NCI-H1092 (cell line): ENCODE results near the gene PLA2G1B.

ENCODE experiments used
- DNase-seq: peaks from one replicate; lab custom pipeline; 2025; lab: John Stamatoyannopoulos, UW

The PLA2G1B gene

DNA sequence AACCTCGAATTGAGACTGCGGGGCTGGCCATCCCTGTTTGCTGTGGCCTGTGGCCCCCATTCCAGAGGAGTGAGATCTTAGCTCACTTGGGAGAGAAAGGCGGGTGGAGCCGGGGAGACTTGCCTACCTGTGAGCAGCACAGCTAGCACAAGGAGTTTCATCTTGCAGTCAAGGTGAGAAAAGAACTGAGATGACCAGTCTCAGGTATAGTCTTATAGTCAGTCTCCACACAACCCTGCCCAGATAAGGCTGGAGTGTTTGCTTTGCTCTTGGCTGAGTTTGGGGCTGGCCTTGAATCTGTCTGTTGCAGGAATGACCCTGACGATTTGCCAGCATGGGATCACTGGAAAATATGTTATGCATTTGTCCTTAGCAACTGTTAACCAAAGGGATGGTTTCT is at the start of gene PLA2G1B:
Gene PLA2G1B (minus strand): TSS at position 187 of the 400 bp plus-strand sequence. CDS start 26 bp downstream, at position 161.
- no peak for DNase-seq

DNA sequence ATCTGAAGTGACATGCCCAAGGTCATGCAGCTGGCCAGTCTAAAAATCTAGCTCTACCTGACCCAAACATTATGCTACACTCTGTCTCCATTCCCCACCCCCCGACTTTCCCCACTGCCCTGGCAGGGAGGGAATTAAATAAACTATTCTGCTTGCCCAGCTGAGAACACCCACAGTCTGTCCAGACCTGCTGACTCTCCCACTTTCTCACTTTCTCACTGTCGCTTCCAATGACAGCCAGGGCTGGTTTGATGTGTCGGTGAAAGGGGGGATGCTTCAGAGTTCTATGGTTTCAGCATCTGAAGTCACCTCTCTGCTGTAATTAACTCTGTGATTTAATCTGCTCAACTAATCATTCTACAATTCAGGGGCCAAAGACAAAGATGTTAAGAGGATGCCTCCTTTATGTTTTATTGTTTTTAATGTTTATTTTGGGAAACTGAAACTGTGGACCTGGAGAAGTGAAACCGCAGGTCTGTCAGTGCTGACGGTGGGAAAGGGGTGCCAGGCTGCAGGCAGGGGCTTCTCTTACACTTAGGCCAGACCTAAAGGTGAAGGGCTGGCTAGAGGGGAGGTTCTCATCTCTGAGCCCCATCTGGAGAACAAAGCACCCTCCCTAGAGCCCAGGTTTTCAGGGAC is 49.5 kb upstream of the PLA2G1B start:
- DNase-seq, result no peak

DNA sequence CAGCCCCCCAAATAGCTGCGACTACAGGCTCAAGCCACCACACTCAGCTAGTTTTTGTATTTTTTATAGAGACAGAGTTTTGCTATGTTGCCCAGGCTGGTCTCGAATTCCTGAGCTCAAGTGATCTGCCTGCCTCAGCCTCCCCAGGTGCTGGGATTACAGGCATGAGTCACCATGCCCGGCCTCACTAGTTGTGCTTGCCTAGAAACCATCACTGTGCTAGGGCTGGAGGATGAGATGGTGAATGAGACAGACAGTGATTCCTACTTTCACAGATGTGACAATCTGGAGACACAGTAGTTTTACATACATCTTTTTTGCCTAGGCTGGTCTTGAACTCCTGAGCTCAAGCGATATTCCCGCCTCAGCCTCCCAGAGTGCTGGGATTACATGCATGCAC is 48.8 kb upstream of the PLA2G1B start:
- DNase-seq, result no peak

DNA sequence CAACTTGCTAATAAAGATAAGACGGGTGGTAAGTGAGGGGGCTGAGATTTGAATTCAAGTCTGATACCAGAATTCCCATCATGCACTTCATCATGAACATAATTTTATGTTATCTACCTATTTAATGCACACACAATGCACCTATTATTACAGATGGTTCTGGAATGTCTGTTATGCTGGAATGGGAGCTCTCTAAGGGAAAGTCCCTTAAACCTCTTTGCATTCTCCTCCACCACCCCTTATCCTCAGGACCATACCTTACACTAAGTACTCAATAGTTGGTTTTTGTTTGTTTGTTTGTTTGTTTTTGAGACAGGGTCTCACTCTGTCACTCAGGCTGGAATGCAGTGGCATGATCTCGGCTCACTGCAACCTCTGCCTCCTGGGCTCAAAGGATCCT is 48.4 kb upstream of the PLA2G1B start:
- DNase-seq, result no peak

DNA sequence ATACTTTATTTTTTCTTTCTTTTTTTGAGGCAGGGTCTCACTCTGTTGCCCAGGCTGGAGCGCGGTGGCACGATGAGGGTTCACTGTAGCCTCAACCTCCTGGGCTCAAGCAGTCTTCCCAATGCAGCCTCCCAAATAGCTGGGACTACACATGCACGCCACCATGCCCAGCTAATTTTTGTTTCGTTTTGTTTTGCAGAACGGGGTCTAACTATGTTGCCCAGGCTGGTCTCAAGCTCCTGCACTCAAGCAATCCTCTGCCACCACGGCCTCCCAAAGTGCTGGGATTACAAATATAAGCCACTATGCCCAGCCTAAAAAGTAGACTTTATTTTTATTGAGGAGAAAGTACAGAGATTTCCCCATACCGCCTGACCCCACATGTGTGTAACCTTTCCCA is 46.1 kb upstream of the PLA2G1B start:
- no peak for DNase-seq

DNA sequence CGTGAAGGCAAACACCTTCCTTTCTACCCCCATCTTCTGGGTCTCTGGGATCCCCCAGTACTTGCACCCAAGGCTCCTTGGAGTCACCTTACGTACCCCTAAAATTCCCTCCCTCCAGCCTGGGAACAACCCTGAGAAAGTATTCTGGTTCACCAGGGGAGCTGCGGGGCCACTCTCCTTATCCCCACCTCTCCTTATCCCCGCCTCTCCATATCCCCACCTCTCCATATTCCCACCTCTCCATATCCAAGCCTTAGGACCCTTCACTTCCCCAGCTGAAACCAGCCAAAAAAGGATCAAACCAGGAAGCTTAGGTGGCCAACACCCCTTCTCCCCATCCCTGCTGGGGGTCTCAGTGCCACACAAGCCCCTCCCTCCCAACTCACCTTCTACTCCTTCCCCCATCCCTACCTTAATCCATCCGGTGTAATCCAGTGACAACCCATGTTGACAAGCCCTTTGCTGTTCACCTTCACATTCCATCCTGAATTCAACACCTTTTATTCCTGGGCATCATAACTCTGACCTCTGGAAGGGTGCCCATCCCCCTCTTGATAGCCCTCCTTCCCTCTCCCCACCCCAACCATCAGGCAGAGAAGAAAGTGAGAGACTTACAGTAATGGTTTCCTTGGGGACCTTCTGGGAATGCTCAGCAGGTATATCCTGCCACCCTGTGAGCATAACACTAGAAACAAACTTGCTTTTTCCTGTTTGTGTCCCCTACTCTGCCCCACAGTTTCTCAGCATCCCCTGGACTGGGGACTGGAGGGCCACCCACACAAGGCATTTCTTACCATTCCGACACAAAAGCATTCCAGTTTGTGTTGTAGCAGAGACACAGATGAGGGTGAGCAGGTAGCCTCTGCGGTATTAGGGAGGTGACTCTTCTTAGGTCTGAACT is 43.0 kb upstream of the PLA2G1B start:
- DNase-seq, result no peak

DNA sequence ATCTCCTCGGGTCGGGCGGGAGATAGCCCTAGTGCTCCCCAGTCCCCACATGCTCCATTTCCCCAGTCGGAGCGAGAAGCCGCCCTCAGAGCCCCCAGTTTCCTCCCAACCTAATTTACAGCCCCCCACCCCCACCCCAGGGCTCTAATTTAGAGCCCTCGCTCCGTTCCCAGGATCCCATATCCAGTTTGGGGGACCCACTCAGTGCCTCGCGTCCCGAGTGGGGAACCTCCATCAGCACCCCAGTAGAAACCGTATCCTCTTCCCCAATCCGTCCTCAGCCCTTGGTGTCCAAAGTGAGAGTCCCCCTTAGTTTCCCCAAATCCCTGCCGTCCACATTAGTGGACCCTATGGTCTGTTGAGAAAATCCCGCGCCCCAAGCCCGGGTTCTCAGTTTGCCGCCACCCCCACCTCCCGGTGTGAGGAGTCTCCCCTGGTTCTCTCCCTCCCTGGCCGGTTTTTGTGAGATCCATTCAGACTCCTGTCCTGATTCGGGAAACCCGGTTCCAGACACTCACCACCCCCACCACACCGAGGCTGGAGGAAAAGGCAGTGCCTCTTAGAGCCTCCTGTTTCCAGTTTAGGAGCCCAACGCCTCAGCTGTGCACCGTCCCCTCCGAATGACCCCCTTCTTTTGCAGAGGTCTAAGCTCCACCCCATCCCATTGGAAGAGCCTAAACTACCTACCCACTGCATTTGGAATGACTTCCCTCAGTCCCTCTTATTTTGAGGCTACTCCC is 42.2 kb upstream of the PLA2G1B start:
- no peak for DNase-seq

DNA sequence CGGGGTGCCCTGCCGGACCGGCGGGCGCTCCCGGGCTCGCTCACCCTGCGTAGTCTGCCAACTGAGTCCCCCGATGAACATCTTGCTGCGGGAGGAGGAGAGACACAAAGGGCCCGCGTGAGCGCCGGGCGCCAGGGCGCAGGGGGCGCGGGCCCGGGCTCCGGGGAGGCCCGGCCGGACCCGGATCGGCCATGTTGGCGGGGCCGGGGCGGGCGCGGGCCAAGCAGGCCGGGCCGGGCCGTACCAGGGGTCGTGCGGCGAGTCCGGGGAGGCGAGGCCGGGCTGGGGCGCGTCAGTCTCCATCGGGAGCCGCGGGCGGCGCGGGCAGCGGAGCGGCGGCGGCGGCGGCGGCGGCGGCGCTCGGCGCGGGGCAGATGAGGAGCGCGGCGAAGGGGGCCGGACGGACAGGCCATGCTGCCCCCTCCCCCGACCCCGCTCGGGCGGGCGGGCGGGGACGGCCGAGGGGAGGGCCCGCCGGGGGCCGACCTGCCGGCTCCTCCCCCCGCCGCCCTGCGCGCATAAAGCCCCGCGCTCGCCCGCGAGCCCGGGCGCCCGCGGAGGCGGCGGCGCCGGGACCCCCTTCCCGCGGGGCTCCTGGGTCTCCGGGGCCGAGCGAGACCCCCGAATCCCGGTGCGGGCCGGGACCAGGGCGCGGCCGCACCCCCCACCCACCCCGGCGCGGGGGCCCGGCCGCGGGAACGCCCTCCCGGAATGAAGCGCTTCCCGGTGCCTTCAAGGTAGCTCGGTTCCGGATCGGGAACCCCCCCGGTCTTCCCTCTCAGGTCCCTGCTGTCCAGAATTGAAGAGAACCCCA is 41.4 kb upstream of the PLA2G1B start, which contains the start of gene MSI1:
Gene MSI1 (minus strand): TSS at position 376 of the 814 bp plus-strand sequence. CDS start 73 bp downstream, at position 303.
- DNase-seq, result no peak

DNA sequence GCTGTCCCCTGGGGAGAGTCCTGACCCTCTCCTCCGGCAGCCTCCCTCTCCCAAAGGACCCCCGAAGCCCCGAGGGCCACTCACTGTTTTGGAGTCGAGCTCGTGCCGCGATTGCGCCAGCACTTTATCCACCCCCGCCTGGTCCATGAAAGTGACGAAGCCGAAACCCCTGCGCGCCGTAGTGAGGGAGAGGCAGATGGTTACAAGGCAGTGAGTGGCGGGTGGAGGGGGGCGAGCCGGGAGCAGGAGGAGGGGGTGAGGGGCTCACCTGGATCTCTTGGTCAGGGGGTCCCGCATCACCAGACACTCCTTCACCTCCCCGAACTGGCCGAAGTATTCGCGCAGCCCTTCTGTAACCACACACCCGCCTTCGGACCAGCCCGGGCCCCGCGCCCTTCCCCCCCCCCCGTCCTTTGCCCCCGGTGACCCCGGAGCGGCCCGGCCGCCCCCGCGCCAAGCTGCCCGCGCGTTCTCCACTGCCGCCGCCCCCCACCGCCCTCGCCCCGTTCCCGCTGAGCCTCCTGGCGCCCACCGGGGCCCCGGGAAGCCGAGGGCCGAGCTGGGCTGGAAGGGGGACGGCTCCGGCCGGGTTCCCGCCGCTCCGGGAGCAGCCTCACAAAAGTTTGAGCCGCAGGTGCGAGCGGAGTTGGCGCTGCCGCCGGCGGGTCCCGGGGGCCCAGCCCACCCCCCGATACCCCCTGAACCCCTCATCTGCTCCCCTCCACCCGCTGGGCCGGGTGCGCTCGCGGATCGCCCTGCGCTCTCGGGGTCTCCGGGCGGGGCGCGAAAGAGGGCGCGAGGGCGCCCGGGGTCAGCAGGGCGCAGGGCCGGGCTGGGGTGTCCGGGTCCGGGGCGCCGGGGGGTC is 40.6 kb upstream of the PLA2G1B start:
- no peak for DNase-seq

DNA sequence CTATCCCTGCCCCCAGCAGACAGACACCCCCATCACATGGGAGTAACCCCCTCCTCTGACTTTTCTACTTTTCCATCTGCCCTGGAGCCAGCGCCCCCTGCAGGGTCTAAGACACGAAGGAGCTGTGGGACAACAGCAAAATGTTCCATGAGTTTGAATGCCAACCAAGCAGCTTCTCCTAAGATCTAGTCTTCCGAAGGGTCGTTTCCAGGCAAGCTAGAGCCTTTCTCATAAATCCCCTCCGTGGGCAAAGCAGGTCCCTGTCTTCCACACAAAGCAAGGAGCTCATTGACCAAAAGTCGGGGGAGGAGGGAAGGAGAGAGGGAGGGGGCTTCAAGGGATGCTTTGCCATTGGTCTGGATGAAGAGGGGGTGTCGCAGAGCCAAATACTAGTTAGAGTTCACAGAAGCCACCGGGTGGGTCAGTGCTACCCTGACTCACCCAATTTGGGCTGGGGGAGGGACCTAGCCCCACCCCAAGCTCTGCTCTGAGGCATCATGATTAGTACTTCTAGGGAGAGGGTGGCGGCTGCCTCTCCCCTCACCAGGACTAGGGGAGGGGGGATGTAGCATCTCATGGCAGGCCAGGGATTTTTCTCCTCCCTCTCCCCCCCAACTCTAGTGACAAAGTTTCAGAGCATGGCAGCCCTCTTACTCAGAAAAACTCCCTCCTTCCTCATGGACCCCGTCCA is 39.8 kb upstream of the PLA2G1B start:
- DNase-seq, result peak; percentile 26

DNA sequence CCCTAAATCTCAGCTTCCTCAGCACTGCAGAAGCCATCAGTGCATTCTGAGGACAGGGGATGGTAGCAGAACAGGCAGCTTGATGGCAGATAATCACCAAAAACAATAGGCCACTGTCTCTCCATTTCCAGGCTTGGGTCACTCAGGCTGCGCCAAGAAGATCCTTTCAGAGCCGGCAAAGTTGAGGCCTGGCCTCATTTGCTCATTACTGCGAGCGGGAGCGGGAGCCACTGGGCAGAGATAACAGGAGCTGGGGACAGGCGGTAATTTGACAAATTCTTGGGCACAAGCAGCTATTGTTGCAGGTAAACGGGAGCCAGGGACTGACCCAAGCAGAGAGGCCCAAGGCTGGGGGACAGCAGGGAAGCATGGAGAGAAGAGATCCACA is 39.3 kb upstream of the PLA2G1B start:
- no peak for DNase-seq

DNA sequence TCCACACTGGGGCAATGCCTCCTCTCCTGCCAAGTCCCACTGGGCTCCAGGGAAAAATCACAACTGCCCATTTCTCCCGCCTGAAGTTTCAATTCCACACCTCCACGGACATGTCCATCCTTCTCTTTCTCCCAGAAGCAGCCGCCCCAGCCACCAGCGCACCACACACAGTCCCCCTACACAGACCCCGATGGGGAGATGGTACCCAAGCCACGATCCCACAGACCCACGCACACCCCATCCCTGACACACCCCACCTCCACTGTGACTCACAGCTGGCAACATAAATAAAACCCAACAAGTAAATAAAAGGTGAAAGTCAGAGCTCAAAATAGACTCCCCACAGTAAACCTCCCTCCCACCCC is 38.7 kb upstream of the PLA2G1B start:
- no peak for DNase-seq

DNA sequence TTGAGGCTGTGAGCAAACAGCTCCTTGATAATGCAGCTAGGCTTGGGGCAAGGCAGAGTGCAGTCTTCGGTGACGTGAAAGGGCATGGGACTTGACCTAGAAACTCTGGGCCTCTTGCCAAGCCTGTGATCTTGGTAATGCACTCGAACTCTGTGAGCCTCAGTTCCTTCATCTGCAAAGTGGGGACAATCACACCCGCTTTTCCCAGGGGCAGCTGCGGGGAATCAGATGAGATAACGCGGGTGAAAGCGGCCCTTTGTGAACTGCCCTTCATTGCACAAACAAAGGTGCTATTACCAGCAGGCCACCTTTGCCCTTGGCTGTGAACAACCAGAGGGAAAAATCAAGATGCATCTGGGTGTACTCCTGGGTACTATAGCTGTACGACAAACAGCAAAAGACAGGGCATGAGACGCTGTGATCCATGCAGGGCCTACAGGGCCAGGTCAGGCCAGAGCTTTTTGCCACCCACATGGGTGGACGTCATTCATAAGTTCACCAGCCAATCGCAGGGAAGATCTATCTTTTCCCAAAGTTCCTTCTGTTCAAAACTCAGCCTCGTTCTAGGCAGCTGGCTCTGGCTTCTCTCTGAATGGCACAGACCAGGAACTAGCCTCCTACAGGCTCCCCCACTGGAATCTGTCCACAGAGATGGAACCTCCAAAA is 38.2 kb upstream of the PLA2G1B start:
- no peak for DNase-seq

DNA sequence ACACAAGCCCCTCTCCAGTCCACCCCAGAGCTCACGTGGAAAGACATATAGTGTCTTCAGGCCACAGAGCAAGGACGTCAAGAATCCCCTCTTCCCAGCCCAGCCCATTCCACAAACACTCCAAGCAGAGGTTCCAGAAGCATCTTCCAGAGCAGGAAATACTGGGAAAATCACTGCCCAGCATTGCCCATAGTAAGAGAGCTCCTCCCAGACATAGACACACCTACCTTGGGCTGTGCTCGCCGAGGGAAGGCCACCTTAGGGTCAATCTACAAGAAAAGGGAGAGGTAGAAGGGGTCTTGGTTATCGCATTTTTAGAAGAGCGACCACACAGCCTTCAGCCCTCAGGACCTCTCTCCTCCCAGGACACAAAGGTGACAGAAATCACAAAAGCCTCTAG is 36.9 kb upstream of the PLA2G1B start:
- DNase-seq, result no peak

DNA sequence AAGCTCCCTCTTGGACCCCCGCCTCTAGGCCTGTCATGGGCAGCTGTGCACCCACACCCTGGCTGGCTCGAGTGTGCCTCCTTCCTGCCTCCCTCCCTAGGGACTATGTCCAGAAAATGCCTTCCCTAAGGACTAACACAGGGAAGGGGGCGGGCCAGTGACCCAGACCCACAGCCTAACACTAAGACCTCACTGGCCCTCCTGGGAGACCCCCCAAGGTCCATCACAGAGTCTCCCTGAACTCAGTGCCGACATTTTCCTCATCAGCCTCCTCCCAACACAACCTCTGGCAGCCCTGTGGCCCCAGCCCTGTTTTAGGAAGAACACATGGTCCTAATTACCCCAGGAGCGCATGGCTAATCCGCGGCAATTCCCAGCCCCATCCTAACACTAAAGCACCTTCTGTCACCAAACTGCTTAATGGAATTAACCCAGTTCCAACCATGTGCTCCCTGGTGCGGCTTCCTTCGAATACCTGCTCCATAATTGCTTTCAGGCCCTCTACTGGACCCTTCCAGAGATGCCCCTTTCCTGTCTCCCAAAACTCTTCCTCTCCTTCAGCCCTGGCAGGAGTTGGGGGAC is 35.8 kb upstream of the PLA2G1B start:
- peak; percentile 10 for DNase-seq

DNA sequence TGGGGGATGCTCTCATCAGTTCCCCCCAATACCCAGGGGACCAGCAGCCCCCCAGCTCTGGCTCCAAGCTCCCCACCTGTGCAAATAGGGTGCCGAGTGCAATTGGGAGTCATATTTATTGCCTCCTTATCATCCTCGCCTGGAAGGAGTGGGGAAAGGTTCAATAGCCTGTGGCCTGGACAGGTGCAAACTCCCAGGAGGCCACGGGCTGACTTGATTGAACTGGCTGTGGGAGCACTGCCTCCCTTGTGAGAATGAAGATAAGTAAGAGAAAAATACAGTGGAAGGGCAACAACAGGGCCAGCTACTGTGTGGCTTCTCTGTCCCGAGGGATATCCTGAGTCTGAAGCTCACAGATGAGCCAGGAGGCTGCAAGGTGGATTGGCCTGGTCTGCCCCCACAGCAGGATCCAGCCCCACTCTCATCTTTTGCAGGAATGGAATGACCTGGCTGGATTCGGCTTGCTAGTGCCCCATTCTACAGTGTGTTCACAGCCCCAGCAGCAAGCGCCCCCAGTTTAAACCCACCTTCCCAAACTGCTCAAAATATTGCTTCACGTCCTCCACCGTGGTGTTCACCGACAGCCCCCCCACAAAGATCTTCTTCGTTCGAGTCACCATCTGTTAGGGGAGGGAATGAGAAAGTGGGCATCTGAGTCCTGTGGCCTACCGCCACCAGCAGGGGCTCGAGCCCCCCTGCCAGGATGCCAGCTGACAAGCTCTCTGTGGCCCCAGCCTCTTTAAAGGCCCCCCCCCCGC is 35.1 kb upstream of the PLA2G1B start:
- DNase-seq, result no peak

DNA sequence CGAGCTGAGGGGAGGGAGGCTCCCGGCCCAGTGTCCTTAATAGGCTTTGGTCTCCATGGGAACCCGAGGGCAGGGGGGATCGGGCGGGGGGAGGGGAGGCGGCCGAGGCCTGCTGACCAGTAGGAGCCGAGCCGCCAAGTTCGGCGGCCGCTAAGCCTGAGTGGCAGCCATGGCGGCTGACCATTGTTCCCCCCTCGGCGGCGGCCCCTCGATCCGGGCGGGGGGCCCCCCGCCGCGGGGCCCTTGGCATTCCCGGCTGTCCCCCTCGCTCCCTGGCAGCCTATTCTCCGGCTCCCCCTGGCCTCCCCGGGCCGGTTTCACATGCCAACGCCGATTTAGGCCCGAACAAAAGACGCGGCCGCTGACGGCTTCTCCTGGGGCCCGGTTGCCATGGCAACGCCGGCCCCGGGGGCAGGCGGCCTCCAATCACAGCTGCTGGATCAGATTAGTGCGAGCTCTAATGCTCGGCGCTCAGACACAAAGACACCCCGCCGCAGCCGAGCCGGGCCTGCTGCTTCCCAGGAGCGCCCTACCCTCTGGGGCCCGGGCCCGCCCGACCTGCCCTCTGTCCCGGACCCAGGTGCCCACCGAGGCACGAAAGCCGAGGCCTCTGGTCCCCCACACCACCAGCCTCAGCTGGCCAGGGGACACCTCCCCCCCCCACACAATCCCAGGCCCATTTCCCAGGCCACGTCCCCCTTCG is 34.1 kb upstream of the PLA2G1B start:
- DNase-seq, result peak; percentile 93

DNA sequence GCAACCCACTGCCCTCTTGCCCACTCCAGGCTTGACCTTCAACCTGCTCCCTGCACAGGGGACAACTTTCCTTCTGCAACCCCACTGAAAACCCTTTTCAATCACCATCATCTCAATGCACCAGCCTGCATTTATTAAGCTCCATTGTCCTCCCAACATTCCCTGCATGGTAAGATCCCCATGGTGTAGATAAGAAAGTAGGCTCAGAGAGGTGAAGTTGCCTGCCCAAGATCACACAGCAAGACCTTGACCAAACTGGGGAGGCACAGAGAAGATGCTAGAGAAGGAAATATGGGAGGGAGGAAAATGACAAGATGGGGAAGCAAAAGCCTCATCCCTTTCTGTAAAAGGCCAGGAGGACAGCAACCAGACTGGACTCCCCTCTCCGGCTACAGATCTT is 31.5 kb upstream of the PLA2G1B start:
- DNase-seq, result no peak
